Vagina (tissue), 2 donors: Measurements from ENCODE around the gene RAF1. TPM values are rescaled to one million over a fixed set of nuclear protein-coding genes. Genes with fewer than 3 reads are reported as not detected.
"Not testable (repeated sequence)": the region's sequence is repeated elsewhere in the genome, so short reads cannot be mapped to it uniquely, and the experiment has no call there.

Source experiments
- DNase-seq, 2 donors: peaks; one replicate each; pipeline ENCODE4 v3.0.0-alpha.2; 2017; ENCODE audit errors: extremely low spot score in 2 of 2
- H3K27ac ChIP-seq: fragments of 200-600 bp; sonication (generic); one replicate; pipeline ENCODE4 v1.5.1; 2019
- H3K27me3 ChIP-seq: fragments of 200-600 bp; sonication (generic); one replicate; pipeline ENCODE4 v1.5.1; 2019
- H3K36me3 ChIP-seq, 2 donors: fragments of 200-600 bp; sonication (generic); one replicate each; pipeline ENCODE4 v1.5.1; 2017 to 2019
- H3K4me1 ChIP-seq: fragments of 200-600 bp; sonication (generic); one replicate; pipeline ENCODE4 v1.5.1; 2019
- H3K4me3 ChIP-seq, 2 donors: fragments of 200-600 bp; sonication (generic); 1 replicate in 1 of 2; 2 replicates in 1 of 2; pipeline ENCODE4 v1.5.1; 2016 to 2019
- H3K9me3 ChIP-seq: fragments of 200-600 bp; sonication (generic); one replicate; pipeline ENCODE4 v1.5.1; 2019
- POLR2A ChIP-seq, 2 donors: fragments of 450-650 bp; IDR thresholded peaks; one replicate each; pipeline ENCODE4 v1.6.1; 2017; ENCODE audit warnings: antibody characterized with exemption in 2 of 2, mild to moderate bottlenecking in 2 of 2, moderate library complexity in 2 of 2
- POLR2AphosphoS5 ChIP-seq, 2 donors: sonication (generic); formaldehyde crosslinking; IDR thresholded peaks; one replicate each; pipeline ENCODE4 v1.9.0; 2017; ENCODE audit warnings: antibody characterized with exemption in 2 of 2, mild to moderate bottlenecking in 2 of 2, low read depth in 1 of 2; ENCODE audit not compliant: insufficient read depth in 1 of 2
- intact Hi-C: fragments of 100-400 bp; cut with DNase I; formaldehyde crosslinking; loops from one replicate; pipeline ENCODE4 v1.15.1; 2023
- total RNA-seq: library from RNA; depleted of rRNA; stranded (reverse); fragments of >200 nt; gene quantifications from one replicate; pipeline ENCODE4 v1.2.3, GENCODE V29; 2016
- TF ChIP-seq, protein P1 (sequence below), 3 experiments: fragments of 450-650 bp in 2 of 3; fragments of 200-600 bp in 1 of 3; sonication (generic) in 1 of 3; IDR thresholded peaks; one replicate each; pipeline ENCODE4 v1.5.1; 2017 to 2019; ENCODE audit warnings: antibody characterized with exemption in 3 of 3, mild to moderate bottlenecking in 2 of 3, moderate library complexity in 2 of 3

Gene RAF1
- total RNA-seq, 1 donor from 2014 or later, result 89.6 TPM

DNA sequence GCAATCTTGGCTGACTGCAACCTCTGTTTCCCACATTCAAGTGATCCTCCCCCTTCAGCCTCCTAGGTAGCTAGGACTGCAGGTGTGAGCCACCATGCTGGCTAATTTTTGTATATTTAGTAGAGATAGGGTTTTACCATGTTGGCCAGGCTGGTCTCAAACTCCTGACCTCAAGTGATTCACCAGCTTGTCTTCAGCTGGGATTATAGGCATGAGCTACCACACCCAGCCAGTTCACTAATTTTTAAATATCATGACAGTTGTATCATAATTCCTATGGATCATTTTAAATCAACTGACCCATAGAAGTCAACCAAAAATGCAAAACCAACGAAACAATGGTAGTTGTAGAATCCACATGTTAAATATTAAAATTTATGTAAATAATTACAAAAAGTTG lies 35.1 kb downstream of the RAF1 start:
- no peak for DNase-seq
- Histone ChIP-seq H3K9me3 (no peaks in the 10 kb centered on the region), H3K4me3 (no peak overlapping the region), H3K36me3 (no peaks in the 10 kb centered on the region), H3K27me3 (no peaks in the 10 kb centered on the region), H3K4me1 (peaks cover 66% of the 10 kb centered on the region), H3K27ac (no peak overlapping the region)
- intact Hi-C loops, result no loop called here
- TF ChIP-seq, protein P1, sequence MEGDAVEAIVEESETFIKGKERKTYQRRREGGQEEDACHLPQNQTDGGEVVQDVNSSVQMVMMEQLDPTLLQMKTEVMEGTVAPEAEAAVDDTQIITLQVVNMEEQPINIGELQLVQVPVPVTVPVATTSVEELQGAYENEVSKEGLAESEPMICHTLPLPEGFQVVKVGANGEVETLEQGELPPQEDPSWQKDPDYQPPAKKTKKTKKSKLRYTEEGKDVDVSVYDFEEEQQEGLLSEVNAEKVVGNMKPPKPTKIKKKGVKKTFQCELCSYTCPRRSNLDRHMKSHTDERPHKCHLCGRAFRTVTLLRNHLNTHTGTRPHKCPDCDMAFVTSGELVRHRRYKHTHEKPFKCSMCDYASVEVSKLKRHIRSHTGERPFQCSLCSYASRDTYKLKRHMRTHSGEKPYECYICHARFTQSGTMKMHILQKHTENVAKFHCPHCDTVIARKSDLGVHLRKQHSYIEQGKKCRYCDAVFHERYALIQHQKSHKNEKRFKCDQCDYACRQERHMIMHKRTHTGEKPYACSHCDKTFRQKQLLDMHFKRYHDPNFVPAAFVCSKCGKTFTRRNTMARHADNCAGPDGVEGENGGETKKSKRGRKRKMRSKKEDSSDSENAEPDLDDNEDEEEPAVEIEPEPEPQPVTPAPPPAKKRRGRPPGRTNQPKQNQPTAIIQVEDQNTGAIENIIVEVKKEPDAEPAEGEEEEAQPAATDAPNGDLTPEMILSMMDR (IDR thresholded peaks at IDR 0.05), result no peak
- TF ChIP-seq POLR2AphosphoS5 (IDR thresholded peaks at IDR 0.05; ENCODE audit: insufficient read depth in 1 of 2, low read depth in 1 of 2) (no peak), POLR2A (IDR thresholded peaks at IDR 0.05) (no peak)

DNA sequence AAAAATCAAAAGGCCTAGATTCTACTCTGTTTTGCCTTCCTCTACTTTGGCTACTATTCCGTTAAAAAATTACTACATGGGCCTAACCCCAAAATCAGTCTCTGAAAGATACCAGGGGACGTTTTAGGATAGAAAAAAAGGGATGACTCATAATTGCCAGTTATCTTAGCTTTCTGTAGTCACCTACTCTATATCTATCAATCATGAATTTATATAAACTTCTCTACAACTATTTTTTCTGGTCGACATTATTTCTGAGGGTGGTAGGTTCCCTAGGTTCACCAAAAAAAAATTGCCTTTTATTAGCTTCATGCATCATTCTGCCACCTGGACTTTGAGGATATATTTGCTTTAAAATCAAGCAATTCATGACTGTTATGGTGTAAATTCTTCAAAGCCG lies 36.5 kb downstream of the RAF1 start:
- TF ChIP-seq POLR2A (IDR thresholded peaks at IDR 0.05) (no peak), POLR2AphosphoS5 (IDR thresholded peaks at IDR 0.05; ENCODE audit: insufficient read depth in 1 of 2, low read depth in 1 of 2) (no peak)
- TF ChIP-seq, protein P1 (IDR thresholded peaks at IDR 0.05), result no peak
- Histone ChIP-seq H3K4me1 (peaks cover 71% of the 10 kb centered on the region), H3K36me3 (no peaks in the 10 kb centered on the region), H3K27ac (no peak overlapping the region), H3K9me3 (no peaks in the 10 kb centered on the region), H3K27me3 (no peaks in the 10 kb centered on the region), H3K4me3 (no peak overlapping the region)
- intact Hi-C loops, result no loop called here
- DNase-seq, result no peak

DNA sequence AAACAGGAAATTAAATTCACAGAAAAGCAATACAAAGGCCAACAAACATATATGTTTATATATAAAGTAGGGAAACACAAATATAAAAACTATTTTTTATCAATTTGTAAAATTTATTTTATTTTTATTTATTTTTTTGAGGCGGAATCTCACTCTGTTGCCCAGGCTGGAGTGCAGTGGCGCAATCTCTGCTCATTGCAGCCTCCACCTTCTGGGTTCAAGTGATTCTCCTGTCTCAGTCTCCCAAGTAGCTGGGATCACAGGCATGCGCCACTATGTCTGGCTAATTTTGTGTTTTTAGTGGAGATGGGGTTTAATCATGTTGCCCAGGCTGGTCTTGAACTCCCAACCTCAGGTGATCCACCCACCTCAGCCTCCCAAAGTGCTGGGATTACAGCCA lies 39.0 kb downstream of the RAF1 start:
- not testable (repeated sequence) for H3K27me3 ChIP-seq, H3K27ac ChIP-seq, H3K36me3 ChIP-seq, H3K9me3 ChIP-seq, H3K4me3 ChIP-seq, DNase-seq
- peaks cover 73% of the 10 kb centered on the region for H3K4me1 ChIP-seq
- intact Hi-C loops, result loop anchor here (5.0 kb wide), 1 partner anchor 1247 kb away; no protein-coding TSS in a partner anchor

DNA sequence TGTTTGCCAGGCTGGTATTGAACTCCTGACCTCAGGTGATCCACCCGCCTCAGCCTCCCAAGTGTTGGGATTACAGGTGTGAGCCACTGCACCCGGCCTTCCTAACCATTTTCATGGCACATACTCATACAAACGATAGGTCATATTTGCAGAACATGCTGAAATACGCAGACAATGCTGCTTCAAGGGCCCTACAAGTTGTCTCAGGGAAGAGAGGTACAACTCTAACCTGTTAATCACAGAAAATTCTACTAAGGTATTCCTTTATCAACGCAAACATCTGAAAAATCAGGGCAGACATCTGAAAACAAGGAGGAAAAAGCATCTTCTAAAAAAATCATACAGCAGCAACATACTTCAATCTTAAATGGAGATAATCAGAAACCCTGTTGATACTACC lies 39.9 kb downstream of the RAF1 start:
- H3K4me3 ChIP-seq, result no peak overlapping the region
- H3K36me3 ChIP-seq, result no peaks in the 10 kb centered on the region
- H3K27ac ChIP-seq, result no peak overlapping the region
- intact Hi-C loops, result loop anchor here (5.0 kb wide), 1 partner anchor 1248 kb away; no protein-coding TSS in a partner anchor
- H3K9me3 ChIP-seq, result no peaks in the 10 kb centered on the region
- TF ChIP-seq POLR2AphosphoS5 (IDR thresholded peaks at IDR 0.05; ENCODE audit: insufficient read depth in 1 of 2, low read depth in 1 of 2) (no peak), POLR2A (IDR thresholded peaks at IDR 0.05) (no peak)
- TF ChIP-seq, protein P1 (IDR thresholded peaks at IDR 0.05), result no peak
- H3K27me3 ChIP-seq, result no peaks in the 10 kb centered on the region
- DNase-seq, result no peak
- H3K4me1 ChIP-seq, result peaks cover 66% of the 10 kb centered on the region

DNA sequence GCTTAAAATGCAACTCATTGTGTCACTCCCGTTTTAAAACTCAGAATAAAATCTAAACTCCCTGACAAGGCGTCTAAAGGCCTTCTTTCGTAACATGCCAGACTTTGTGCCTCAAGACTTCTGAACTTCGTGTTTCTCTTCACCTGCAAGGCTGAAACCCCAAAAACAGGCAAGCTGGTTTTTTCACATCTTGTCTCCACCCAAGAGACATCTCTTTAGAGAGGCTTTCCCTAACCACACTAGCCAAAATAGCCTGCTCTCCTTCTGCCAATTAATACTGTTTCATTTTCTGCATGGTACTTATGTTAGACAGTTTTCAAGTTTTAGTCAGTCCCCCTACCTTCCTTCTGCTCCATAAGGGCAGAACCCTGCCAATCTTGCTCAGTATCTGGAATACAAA lies 41.6 kb downstream of the RAF1 start:
- intact Hi-C loops, result loop anchor here (5.0 kb wide), 1 partner anchor 1250 kb away; no protein-coding TSS in a partner anchor
- TF ChIP-seq, protein P1 (IDR thresholded peaks at IDR 0.05), result no peak
- no peak for TF ChIP-seq POLR2AphosphoS5 (IDR thresholded peaks at IDR 0.05; ENCODE audit: insufficient read depth in 1 of 2, low read depth in 1 of 2)
- TF ChIP-seq POLR2A (IDR thresholded peaks at IDR 0.05), result no peak
- H3K27me3 ChIP-seq, result no peaks in the 10 kb centered on the region
- H3K4me3 ChIP-seq, result no peak overlapping the region
- no peak for DNase-seq
- peaks cover 59% of the 10 kb centered on the region for H3K4me1 ChIP-seq
- no peaks in the 10 kb centered on the region for H3K9me3 ChIP-seq
- H3K27ac ChIP-seq, result no peak overlapping the region
- peaks cover 0 to 9% of the 10 kb centered on the region in 2 donors for H3K36me3 ChIP-seq
